ENCODE measurements around the gene VCX3A.

Gene VCX3A

DNA sequence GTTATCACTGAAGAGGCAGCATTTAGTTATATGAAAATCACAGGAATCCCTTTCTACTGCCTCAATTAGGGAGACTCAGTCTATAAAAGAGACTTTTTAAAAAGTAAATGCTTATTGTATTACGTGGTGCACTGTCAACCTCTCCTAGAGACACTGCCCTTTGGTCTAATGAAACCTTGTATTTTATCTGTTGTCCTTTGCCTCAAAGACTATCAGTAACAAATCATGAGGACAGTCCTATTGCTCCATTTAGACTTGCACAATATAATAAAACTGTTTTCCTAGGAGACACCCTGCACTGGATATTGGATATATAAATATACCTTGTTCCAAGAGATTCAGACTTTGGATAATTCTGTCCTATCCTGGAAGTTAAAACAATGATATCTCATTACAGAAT lies 34.2 kb downstream of the VCX3A start:
- Histone ChIP-seq H3K4me3 (ENCODE audit: low read length in 2 of 2) (no peak overlapping the region), H3K9me3 (ENCODE audit: control insufficient read depth in 2 of 2, low read length in 2 of 2) (peaks cover 0 to 2% of the 10 kb centered on the region in 2 donors), H3K4me1 (ENCODE audit: control insufficient read depth, insufficient read depth, low read length) (no peaks in the 10 kb centered on the region), H3K9ac (ENCODE audit: low read length in 2 of 2) (no peak overlapping the region), H3K36me3 (ENCODE audit: control insufficient read depth in 2 of 2, insufficient read depth in 2 of 2, low read length in 2 of 2) (no peaks in the 10 kb centered on the region), H3K27ac (ENCODE audit: low read length) (no peak overlapping the region), H3K27me3 (ENCODE audit: control insufficient read depth in 1 of 2, insufficient read depth in 2 of 2, low read length in 2 of 2) (no peaks in the 10 kb centered on the region)

DNA sequence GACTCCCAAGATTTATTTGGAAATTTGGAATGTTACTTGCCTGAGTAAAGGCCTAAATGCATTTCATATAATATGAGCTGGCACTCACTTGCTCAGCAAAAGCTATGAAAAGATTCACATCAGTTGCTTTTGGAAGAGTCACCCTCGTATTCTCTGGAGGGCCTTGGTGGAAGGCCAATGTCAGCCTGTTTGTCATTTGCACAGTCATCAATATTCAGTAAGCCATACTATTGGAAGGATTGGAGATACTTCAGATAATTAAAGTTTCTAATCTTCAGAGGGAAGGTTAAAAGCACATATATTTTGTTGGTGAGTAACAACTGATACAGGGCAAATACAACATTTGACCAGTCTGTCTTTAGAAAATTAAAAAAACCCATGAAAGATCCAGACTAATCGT lies 36.6 kb downstream of the VCX3A start:
- Histone ChIP-seq H3K27me3 (ENCODE audit: control insufficient read depth in 1 of 2, insufficient read depth in 2 of 2, low read length in 2 of 2) (no peaks in the 10 kb centered on the region), H3K4me1 (ENCODE audit: control insufficient read depth, insufficient read depth, low read length) (no peaks in the 10 kb centered on the region), H3K9ac (ENCODE audit: low read length in 2 of 2) (no peak overlapping the region), H3K9me3 (ENCODE audit: control insufficient read depth in 2 of 2, low read length in 2 of 2) (peaks cover 0 to 2% of the 10 kb centered on the region in 2 donors), H3K4me3 (ENCODE audit: low read length in 2 of 2) (no peak overlapping the region), H3K27ac (ENCODE audit: low read length) (no peak overlapping the region), H3K36me3 (ENCODE audit: control insufficient read depth in 2 of 2, insufficient read depth in 2 of 2, low read length in 2 of 2) (no peaks in the 10 kb centered on the region)
